IPS-NIHi11 (cell line): Measurements from ENCODE around the gene RPS8.
"Not testable (repeated sequence)": the region's sequence is repeated elsewhere in the genome, so short reads cannot be mapped to it uniquely, and the experiment has no call there.

Experiments
- DNase-seq: peaks from one replicate; pipeline ENCODE4 v3.0.0; 2012; ENCODE audit warnings: mixed read lengths, low spot score

The RPS8 gene

DNA sequence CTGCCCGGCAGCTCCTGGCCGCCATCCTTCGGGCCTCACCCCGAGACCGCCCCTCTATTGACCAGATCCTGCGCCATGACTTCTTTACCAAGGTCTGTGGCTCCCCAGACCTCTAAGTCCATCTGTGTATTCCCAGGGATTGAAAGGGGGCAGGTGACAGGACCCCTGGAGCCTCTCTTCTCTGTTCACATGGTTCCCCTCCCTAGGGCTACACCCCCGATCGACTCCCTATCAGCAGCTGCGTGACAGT is 27.6 kb downstream of the RPS8 start:
- DNase-seq, result no peak

- no peak for DNase-seq
Observed at GRCh38 chr1:44803312-44804095, 28.2 kb downstream of the RPS8 start.

DNA sequence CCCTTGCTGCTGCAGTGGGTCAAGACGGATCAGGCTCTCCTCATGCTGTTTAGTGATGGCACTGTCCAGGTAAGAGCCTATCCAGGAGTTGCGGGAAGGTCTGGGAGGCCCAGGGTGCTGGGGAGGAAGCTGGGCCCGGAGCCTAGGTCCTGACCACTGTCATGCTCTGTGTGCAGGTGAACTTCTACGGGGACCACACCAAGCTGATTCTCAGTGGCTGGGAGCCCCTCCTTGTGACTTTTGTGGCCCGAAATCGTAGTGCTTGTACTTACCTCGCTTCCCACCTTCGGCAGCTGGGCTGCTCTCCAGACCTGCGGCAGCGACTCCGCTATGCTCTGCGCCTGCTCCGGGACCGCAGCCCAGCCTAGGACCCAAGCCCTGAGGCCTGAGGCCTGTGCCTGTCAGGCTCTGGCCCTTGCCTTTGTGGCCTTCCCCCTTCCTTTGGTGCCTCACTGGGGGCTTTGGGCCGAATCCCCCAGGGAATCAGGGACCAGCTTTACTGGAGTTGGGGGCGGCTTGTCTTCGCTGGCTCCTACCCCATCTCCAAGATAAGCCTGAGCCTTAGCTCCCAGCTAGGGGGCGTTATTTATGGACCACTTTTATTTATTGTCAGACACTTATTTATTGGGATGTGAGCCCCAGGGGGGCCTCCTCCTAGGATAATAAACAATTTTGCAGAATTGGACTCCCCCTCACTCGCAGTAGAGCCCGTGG is 30.1 kb downstream of the RPS8 start:
- no peak for DNase-seq

GRCh38 chr1:44806025-44806703 is 30.8 kb downstream of the RPS8 start:
- DNase-seq, result no peak

DNA sequence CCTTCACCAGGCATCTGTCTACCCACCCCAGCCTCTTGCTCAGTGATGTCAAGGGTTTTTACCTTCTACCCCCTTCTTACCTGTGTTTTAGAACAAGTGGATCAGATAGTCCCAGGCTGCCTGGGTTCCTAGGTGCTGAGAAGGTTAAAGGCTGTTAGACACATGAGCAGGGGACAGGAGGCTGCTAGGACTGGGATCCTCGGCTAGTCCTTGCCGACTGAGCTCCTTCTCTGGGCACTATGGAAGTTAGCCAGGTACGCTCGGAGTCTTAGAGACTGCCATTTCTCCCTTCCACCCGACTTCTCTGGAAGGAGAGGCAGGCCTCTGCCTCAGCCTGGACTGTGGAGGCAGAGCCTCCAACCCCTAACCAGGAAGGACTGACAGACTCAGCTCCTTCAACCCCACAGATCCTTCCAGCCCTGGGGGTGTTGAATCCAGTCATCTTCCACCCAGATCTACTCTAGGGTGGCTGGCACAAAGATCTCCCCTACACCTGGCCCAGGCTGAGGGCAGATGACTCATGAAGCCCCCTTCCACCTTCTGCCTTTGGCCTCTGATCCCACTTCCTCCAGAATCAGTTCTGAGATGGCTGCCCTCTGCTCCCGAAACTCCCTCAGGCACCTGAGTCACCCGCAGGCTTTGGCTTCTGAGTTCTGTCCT is 31.5 kb downstream of the RPS8 start, which contains the start of gene DYNLT4:
Gene DYNLT4 (minus strand): TSS at position 648 of the 660 bp plus-strand sequence. CDS start 683 bp downstream, outside the sequence.
- no peak for DNase-seq

GRCh38 chr1:44807364-44808062 is 32.2 kb downstream of the RPS8 start:
- peak; percentile 72 for DNase-seq

- DNase-seq, result peak; percentile 85
Observed at GRCh38 chr1:44808063-44808937, 33.0 kb downstream of the RPS8 start, which contains the start of gene BTBD19. BTBD19 (plus strand) TSS chr1:44808523; CDS start chr1:44808821, 298 bp downstream.

DNA sequence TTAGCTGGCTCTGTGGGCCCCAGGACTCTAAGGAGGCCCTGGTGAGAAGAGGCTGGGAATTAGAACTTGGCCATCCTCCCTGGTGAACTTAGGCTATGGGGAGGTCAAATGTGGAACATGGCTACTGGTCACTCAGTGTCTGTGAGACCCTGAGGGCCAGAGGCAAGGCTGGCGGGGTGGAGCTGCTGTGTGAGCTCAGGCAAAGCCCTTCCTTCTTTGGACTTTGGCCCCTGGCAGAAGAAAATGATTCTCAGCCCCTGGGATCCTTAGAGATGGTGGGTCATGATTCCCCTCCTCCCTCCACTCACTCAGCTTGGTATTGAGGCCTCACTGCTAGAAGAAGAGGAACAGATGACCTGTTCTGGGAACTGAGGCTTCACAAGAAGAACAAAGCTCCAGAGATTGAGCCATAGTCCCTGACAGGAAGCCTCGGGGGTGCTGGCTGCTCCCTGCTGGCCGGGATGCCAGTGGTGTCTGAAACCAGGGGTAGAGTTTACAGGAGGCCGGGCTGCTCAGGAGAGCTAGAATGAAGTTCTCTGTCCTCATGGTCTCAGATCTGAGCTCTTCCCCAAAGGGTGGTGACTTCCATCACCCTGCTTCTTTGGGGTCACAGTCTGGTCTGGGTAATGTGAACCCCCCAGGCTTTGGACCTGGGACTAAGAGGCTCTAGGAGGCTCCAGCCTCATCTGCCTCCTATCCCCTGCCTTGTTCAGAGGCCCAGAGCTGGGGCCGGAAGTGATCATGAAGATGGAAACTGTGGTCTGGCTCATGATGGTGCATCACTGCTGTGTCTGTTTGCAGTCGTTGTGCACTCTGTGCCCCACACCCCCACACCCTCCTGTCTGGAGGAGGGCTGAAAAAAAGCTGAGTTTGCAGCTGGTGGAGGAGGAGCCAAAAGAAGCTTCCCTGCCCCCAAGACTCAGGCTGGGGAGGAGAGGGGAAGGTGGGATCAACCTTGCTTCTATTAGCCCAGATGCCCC is 33.9 kb downstream of the RPS8 start:
- DNase-seq, result no peak

DNA sequence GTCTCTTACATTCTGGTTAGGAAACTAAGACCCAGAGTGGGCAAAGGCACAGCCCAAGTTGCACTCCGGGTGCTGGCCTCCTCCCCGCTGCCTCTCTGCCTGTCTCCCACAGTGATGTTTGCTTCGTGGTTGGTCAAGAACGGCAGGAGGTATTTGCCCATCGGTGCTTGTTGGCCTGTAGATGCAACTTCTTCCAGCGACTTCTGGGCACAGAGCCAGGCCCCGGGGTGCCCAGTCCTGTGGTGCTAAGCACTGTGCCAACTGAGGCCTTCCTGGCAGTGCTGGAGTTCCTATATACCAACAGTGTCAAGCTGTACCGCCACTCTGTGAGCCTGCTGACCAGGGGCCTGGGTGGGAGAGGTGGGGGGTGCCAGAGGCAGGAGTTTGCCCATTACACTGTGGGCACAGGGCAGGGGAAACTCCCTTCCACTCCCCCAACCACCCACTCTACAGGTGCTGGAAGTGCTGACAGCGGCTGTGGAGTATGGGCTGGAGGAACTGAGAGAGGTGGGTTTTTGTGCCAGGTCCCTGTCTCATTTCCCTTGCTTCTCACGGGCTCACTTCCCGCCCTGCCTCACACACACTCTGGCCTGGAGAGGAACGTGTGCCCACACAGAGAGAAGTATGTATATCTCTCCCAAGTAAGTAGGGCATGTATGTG is 34.9 kb downstream of the RPS8 start:
- no peak for DNase-seq

DNA sequence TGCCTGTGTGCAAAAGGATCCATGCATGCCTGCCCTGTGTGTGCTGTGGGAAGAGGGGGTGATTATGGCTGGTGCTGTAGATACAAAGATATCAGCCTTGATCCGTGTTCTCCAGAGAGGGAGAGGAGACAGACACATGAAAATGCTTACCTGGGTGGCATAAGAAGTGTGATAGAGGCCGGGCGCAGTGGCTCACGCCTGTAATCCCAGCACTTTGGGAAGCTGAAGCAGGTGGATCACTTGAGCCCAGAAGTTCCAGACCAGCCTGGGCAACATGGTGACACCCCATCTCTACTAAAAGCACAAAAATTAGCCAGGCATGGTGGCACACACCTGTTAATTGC is 35.4 kb downstream of the RPS8 start:
- DNase-seq, result not testable (repeated sequence)

GRCh38 chr1:44811234-44811633 is 35.9 kb downstream of the RPS8 start:
- no peak for DNase-seq

DNA sequence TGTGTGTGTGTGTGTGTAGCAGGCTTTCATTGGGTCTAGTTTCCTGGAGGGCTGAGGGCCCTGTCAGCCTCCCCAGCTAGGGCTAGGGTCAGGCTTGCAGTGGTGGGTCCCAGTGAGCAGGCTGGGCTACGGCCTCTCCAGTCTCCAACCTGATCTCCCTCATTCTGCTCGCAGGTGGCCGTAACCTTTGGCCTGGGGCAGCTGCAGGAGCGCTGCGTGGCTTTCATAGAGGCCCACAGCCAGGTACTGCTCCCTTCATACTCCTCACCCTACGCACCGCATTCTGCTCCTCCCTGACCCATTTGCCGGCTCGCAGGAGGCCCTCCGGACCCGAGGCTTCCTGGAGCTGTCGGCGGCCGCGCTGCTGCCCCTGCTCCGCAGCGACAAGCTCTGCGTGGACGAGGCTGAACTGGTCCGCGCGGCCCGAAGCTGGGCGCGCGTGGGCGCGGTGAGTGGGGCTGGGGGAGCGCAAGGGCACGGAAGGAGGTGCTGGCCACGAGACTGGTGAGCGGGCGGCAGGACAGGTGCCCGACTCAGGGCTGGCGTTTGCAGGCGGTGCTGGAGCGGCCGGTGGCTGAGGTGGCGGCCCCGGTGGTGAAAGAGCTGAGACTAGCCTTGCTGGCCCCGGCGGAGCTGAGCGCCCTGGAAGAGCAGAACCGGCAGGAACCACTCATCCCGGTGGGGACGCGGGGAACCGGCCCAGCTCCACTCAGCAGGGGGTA is 37.6 kb downstream of the RPS8 start:
- DNase-seq, result no peak

GRCh38 chr1:44815926-44816325 is 40.6 kb downstream of the RPS8 start:
- not testable (repeated sequence) for DNase-seq

DNA sequence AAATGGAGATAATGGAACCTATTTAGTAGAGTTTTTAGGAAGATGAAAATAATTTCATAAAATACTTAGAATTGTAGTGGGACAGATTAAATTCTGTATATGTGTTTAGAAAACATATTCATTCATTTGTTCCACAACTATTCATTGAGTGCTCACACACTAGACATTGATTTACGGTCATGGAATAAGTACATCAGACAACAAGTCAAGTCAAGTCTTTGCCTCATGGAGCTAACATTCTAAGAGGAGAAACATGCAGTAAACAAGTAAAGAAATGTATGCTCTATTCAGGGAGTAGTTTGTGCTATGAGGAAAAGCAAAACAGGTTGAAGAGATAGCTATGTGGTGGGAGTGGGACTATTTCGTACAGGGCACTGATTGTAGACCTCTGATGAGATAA is 42.0 kb downstream of the RPS8 start:
- DNase-seq, result no peak

- no peak for DNase-seq
Observed at GRCh38 chr1:44817771-44818495, 42.6 kb downstream of the RPS8 start.

GRCh38 chr1:44819196-44819607 is 43.9 kb downstream of the RPS8 start:
- no peak for DNase-seq

GRCh38 chr1:44819608-44820327 is 44.4 kb downstream of the RPS8 start:
- DNase-seq, result peak; percentile 88
